Stimulated activated CD4-positive, alpha-beta T cell treated with anti-CD3 and anti-CD28 coated beads, Interleukin-1b, Interleukin-23, amount 100 ng/mL, for 4 hours (primary cell): ENCODE data around the gene BICD2.
A peak's percentile ranks its signal among the peaks of the same experiment; 100 is the strongest.

Experiments used
- DNase-seq, 2 donors: peaks; one replicate each; pipeline ENCODE4 v3.0.0-alpha.2; 2020; ENCODE audit warnings: low read depth in 2 of 2

The BICD2 gene

GRCh38 chr9:92727716-92728700 lies 36.6 kb downstream of the BICD2 start:
- DNase-seq = no peak

GRCh38 chr9:92726971-92727715 lies 37.5 kb downstream of the BICD2 start:
- DNase-seq = no peak

- DNase-seq = no peak
Measured at GRCh38 chr9:92726348-92726747, 38.3 kb downstream of the BICD2 start.

GRCh38 chr9:92725766-92726165 lies 38.9 kb downstream of the BICD2 start:
- no peak for DNase-seq

- DNase-seq = no peak
Measured at GRCh38 chr9:92725266-92725545, 39.4 kb downstream of the BICD2 start.

- no peak for DNase-seq
Measured at GRCh38 chr9:92724528-92725265, 39.9 kb downstream of the BICD2 start.

- DNase-seq = no peak
Measured at GRCh38 chr9:92723801-92724323, 40.8 kb downstream of the BICD2 start.

- no peak for DNase-seq
Measured at GRCh38 chr9:92723299-92723625, 41.4 kb downstream of the BICD2 start.

- no peak for DNase-seq
Measured at GRCh38 chr9:92722386-92723298, 42.0 kb downstream of the BICD2 start.

- DNase-seq = no peak
Measured at GRCh38 chr9:92721548-92721947, 43.1 kb downstream of the BICD2 start.

GRCh38 chr9:92720807-92721535 lies 43.7 kb downstream of the BICD2 start:
- DNase-seq = no peak

GRCh38 chr9:92720209-92720765 lies 44.3 kb downstream of the BICD2 start:
- no peak for DNase-seq

GRCh38 chr9:92719028-92719647 lies 45.5 kb downstream of the BICD2 start:
- no peak for DNase-seq

GRCh38 chr9:92718086-92719001 lies 46.3 kb downstream of the BICD2 start:
- DNase-seq = no peak

- DNase-seq = no peak
Measured at GRCh38 chr9:92717201-92718085, 47.2 kb downstream of the BICD2 start.

- peak; percentile 83 to 84 for DNase-seq
Measured at GRCh38 chr9:92716557-92716956, 48.1 kb downstream of the BICD2 start.

- no peak for DNase-seq
Measured at GRCh38 chr9:92715488-92716231, 49.0 kb downstream of the BICD2 start.
